ENCODE data around the gene PRODH. TPM values are rescaled to one million over a fixed set of nuclear protein-coding genes. Genes with fewer than 3 reads are reported as not detected.
"Not testable (repeated sequence)": the region's sequence is repeated elsewhere in the genome, so short reads cannot be mapped to it uniquely, and the experiment has no call there.

Gene PRODH, protein sequence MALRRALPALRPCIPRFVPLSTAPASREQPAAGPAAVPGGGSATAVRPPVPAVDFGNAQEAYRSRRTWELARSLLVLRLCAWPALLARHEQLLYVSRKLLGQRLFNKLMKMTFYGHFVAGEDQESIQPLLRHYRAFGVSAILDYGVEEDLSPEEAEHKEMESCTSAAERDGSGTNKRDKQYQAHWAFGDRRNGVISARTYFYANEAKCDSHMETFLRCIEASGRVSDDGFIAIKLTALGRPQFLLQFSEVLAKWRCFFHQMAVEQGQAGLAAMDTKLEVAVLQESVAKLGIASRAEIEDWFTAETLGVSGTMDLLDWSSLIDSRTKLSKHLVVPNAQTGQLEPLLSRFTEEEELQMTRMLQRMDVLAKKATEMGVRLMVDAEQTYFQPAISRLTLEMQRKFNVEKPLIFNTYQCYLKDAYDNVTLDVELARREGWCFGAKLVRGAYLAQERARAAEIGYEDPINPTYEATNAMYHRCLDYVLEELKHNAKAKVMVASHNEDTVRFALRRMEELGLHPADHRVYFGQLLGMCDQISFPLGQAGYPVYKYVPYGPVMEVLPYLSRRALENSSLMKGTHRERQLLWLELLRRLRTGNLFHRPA
- 0.10 TPM in 1 of 2 replicates, not detected in the other for total RNA-seq (2014; rRNA removed; shearing (Covaris generic))

DNA sequence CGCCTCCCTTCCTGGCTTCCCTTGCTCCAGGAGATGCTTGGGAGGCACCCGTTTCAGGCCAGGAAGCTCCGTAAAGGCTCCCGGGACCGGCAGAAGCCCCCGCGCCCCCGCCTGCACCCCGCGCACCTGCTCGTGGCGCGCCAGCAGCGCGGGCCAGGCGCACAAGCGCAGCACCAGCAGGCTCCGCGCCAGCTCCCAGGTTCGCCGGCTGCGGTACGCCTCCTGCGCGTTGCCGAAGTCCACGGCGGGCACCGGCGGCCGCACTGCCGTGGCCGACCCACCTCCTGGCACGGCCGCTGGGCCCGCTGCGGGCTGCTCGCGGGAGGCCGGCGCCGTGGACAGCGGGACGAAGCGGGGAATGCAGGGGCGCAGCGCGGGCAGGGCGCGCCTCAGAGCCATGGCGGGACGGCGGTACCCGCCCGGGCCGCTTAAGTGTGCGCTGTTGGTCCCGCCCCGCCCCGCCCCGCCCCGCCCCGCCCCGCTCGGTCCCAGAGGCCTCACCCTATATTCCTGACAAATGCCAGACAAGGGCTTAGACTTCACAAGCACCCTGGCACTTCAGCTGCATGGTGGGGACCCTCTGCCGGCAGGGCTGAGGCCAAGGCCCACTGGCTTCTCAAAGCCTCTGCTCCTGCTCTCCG, at the start of gene PRODH:
TSS of gene PRODH (minus strand) at position 405 of the 641 bp plus-strand sequence. CDS start at position 399, 6 bp downstream.
- no peak for DNase-seq (ENCODE audit: low spot score)

DNA sequence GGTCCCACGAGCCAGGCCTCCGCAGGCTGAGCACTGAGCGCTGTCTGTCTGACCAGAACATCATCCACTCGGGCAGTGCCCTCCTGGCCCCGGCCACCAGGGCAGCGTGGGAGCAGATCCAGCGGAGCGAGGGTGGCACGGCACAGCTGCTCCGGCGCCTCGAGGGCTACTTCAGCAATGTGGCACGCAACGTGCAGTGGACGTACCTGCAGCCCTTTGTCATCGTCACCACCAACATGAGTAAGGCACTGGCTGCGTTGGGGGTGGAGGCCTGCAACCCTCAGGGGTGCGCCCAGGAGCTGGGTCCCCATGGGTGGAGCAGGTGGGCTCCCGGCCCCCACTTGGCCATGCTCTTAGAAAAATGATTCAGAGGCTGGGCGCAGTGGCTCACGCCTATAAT, 49.7 kb upstream of the PRODH start:
- DNase-seq (ENCODE audit: low spot score) = no peak

DNA sequence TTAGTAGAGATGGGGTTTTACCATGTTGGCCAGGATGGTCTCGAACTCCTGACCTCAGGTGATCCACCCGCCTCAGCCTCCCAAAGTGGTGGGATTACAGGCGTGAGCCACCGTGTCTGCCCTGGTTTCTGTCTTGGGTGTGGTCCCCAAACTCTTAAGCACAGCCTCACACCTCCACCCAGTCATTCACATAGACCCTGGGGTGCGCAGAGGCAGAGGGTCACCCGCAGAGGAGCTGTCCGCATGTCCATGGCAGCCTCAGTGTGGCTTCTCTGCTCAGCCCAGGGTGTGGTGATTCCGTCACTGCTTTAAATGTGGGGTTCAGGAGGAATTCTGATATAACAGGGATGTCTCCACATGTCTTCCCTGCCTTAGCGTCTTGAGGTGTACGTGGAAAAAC, 48.5 kb upstream of the PRODH start:
- DNase-seq (ENCODE audit: low spot score) = no peak

DNA sequence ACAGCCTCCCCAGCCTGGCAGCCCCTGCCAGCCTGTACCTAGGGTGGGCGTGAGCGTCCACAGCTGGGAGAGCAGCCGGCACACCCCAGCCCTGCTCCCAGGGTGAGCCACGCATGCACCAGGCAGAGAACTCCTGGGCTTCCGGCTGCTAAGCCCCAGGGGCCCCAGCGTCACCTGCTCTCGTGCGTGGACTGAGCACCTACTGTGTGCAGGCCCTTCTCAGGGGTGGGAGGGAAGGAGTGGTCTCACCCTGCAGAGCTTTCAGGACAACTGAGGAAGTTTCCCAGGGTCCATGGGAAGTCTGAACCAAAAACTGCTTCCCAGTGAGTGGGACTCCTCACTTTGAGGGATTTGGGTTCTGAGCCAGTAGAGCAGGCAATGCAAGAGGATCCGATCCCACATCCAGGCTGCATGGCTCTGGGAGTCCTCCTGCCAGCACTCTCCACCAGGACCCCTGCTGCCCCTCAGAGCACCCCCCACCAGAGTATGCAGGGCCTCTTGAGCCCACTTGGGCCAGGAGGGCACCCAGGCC, 47.1 kb upstream of the PRODH start:
- no peak for DNase-seq (ENCODE audit: low spot score)

DNA sequence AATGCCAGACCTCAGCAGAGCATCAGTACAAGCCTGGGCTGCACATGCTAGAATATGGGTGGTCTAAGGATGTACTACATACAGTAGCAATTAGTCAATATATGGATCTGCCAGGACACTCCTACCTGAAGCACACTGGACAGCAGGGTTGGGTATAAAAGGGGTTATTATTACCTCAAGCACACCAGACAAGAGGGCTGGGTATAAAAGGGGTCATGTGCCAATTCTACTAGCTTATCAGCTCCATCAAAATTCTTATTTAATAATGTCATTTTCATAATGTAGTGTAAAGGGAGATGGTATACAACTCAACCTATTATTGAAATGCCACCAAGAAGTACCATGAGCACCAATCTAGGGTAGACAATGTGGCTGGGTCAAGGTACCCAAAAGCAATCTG, 44.7 kb upstream of the PRODH start:
- no peak for DNase-seq (ENCODE audit: low spot score)

DNA sequence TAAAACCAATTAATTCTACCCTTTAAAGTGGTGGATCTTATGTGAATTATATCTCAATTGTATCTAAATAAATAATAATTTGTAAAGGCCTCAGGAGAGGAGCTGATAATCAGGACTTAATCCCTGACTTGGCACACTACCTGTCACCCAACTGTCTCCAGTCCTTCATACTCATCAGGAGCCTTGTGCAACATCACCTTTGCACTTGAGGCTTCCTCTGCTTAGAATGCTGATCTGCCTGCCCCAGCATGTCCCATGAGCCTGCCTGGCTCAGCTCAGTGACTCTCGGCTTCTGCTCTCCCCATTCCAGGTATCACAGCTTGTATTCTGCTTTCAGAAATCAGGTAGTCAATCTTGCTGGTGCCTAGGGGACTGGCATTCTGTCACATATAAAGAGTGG, 43.9 kb upstream of the PRODH start:
- no peak for DNase-seq (ENCODE audit: low spot score)

DNA sequence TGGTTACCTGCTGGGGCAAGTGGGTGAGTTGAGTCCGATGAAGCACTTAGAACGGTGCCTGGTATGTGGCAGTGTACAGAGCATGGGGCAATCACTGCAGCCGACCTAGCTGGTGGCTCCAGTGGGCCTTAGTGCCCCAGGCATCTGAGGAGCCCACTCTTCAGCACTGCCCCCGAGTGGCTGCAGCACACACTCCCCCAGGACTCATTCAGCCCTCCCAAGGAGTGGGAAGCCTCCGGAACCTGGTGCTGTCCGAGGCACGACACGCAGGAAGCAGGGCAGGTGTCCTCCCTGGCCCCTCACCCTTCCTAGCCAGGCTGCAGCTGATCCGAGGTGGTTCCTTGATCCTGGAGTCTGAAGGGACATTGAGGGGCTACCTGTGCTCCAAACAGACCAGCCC, 42.4 kb upstream of the PRODH start:
- no peak for DNase-seq (ENCODE audit: low spot score)

DNA sequence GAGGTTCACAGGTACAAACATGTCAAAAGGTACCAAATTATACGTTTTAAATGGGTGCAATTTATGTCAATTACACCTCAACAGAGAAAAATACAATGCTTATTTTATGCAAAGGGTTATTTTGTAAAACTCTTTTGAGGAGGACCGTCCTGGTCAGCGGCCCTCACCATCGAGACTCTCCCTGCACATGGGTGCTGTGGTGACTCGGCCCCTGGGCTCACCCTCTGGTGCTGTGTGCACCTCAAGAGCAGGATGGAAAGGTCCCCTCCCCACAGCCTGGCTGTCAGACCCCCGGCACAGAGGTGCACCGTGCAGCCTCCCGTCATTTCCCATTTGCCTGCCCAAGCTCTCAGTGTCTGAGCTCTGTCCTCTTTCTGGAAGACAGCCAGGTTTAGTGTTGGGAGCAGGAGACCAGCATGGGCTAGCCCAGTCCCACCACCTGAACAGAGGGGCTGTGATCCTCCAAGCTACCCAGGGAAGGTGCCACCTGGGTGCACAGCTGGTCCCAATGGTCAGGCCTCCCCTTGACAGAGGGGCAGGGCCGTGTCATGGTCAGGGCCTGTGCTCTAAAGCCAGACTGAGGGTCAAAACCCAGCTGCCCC, 41.8 kb upstream of the PRODH start:
- DNase-seq (ENCODE audit: low spot score) = no peak

DNA sequence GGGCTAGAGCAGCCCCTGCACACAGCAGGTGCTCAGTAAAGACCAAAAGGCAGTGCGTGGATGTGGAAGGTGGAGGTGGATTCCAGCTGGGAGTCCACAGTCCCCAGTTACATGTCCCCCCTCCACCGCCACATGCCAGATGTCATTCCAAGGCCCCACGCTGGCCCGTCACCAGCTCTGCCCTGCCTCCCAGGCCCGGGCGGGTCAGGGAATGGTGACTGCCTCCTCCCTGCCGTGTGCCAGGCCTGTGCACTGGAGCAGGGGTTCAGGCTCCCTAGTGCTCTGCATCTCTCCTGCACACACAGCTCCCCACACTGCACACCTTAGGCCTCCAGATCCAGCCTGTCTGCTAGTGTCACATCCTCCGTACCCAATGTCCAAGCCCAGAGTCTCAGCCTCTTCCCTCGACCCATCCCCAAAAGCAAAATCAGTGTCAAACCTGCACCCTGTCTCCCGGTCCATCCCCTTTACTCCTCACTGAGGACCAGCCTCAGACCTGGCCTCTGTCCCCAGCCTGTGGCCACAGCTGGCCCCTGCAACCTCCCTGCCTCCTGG, 40.2 kb upstream of the PRODH start:
- no peak for DNase-seq (ENCODE audit: low spot score)

DNA sequence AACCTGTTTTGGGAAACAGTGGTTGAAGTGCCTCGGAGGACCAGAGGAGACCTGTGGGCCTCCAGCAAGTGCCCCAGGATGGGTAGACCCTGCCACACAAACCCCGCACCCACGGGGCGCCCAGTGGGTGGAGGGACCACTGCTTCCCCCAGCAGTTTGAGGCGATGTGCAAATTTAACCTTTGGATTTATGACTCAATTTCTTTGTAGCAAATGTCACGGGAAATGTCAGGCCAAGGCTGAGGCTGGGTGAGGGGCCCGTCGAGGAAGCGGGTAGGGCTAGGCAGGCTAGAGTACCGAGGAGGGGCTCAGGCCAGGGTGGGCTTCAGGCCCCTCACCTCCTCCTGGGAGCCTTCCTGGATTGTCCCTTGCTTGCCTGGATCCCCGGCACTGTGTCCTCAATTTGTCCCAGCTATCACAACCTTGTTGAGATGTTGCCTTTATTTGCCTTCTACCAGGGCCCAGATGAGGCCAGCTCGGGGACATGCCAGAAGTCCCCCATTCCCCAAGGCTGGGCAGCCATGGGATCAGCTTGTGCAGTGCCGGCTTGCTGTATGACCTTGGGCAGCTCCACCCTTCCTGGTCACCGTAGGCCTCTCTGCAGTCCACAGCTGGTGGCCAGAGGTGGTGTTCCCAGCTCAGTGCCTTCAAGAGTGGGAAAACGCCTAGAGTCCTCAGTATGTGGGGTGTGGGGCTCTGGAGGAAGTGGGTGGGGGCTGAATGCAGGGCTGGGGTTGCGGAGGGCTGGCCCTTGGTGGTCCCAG, 39.5 kb upstream of the PRODH start:
- no peak for DNase-seq (ENCODE audit: low spot score)

DNA sequence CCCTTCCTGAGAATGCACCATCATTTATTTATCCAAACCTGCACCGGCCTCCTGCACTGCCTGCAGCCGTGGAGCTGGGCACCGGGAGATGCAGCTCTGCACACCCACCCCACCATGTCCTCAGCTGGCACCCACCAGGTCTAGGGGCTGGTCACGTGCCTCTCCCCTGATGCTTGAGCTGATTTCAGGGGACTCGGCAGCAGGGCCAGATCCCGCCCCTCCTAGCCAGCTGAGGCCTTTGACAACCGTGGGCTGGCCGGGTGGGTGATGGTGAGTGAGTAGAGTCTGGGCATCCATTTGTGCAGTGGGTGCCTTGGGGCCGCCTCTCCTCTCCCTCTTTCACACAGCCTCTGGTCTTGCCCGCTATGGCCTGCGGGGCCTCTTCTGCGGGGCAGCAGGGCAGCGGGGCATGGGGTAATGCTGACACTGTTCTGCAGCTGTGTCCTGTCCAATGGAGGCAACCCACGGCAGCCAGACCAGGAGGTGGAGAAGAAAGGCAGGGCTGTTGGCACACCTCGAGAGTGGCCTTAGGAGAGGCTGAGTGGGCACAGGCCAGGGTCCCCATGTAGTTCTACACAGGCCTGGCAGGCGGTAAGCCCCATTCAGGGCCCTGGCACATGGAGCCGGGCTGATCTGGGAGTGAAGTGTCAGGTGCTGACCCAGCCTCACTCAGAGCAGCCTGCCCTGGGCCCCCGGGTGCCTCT, 38.5 kb upstream of the PRODH start:
- DNase-seq (ENCODE audit: low spot score) = no peak

DNA sequence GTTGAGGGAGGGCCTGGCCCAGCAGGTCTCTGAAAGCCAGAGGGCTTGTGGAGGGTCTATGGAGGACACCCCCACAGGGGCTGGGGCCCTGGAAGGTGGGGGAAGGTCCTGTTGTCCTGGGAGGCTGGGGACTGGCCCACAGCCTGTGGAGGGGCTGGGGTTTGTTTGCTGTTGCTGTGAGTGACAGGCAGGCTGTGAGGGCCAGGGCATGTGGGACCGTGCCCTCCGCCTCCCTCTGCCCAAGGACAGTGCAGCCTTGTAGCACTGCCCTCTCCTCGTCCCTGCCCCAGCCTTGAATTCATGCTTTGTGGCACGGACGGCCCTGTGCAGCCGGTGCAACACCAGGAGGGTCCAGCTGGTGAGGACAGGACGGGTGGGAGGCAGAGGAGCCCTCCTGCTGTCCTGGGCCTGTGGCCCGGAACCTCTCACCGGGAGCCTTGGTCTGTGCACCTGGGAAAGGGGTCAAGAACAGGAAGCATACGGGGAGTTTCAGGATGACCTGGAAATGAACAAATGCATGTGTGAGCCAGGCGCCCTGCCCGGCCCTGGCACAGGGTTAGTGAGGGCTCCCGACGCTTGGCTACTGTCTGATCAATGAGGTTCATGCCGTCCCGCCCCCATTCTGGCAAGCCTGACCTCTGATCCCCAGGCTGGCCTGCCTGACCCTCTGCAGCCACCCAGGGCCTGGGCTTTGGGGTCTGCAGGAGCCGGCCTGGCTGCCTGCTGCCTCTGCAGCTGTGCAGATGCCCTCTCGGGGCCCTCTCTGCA, 37.4 kb upstream of the PRODH start:
- no peak for DNase-seq (ENCODE audit: low spot score)

DNA sequence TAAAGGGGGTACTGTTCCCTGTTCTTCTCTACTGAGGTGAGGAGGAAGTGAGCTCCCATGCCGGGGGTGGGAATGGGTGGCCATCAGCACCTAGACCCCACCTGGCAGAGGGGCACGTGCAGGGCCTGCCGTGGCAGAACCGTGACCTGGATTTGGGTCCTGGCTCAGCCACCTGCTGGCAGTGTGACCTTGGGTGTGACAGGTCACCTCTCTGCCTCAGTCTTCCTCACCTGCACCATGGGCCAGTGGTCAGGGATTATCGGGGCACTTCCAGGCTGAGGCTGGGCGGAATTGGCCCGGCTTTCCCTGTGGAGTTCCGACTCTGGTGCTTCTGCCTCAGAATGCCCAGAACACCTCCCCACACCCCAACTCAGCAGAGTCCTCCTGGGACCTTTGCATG, 36.5 kb upstream of the PRODH start:
- not testable (repeated sequence) for DNase-seq (ENCODE audit: low spot score)

DNA sequence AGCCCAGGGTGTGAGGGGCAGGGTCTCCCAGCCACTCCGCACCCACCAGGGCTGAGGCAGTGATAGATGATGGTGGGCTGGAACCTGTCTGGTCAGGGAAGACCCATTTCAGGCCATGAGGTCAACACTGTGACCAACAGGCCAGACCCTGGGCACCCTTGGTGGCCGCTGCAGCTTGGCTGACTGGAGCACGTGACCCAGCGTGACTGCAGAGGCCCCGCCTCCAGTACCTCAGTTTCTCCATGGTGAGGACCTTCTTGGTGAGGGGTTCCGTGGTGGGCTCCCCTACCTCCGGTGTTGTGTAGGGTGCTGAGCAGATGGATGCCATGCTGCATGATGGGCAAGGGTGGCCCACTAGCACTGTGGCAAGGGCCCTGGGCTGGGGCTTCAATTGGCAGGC, 35.9 kb upstream of the PRODH start:
- not testable (repeated sequence) for DNase-seq (ENCODE audit: low spot score)

DNA sequence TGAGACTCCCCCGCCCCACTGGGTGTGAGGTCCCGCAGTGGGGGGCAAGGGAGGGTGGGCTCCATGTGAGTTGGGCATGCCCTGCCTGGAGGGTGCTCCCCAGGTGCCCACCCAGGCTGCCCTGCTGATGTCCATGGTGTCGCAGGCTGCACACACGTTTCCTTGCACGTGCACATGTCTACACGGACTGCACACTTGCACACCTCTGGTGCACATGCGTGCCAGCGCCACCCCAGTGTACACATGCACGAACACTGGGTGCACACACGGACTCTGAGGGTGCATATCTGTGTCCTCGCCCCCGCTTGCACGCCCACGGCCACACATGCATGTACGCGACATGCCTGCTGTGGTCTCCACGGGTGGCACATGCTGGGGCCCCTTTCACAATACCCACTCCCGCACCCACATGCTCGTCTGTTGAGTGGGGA, 35.2 kb upstream of the PRODH start:
- DNase-seq (ENCODE audit: low spot score) = no peak

DNA sequence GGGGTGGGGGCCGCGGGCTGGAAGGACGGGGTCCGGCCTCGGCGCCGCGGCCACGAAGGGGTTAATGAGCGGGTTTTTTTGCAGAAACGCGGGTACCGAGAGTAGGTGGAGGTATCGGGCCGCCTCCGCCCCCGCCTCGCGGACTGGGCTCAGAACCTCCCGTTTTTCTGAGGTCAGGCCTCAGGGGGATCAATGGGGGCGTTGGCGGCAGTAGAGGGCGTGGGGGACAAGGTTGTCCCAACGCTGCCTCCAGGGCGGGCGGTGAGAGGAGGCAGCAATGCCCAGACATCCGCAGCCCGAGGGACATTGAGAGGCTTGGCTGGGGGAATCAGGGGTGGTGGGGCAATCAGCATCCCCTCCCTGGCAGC, 34.8 kb upstream of the PRODH start:
- no peak for DNase-seq (ENCODE audit: low spot score)

DNA sequence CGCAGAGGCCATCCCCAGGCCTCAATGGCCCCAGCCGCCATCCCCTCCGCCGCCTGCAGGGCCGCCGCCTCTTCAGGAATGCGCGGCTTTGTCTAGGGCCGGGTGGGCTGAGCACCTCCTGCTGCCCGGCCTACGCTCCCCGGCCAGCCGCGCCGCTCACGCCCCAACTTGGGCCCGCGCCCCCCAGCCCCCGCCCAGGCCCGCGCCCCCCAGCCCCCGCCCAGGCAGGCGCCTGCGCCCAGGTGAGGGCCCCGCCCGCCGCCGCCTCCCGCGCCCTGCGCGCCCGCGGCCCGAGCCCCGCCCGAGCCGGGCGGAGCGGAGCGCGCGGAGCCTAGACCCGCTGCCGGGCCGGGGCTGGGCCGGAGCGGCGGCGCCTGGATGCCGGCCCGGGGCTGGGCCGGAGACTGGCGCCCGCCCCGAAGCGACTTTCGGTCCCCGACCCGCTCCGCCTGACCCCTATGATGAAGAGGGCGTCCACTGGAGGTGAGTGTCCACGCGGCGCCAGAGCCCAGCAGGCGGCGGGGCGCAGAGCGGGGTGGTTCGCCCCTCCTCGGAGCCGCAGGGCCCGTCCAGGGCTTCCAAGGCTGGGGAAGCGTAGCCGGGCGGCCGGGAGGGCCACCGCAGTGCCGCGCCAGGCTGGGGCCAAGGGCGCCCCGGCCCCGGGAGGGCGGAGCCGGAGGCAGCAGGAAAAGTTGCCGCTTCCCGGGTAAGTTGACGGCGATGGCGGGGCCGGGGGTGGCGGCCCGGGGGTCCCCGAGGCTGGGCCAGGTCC, 34.3 kb upstream of the PRODH start:
- DNase-seq (ENCODE audit: low spot score) = no peak

DNA sequence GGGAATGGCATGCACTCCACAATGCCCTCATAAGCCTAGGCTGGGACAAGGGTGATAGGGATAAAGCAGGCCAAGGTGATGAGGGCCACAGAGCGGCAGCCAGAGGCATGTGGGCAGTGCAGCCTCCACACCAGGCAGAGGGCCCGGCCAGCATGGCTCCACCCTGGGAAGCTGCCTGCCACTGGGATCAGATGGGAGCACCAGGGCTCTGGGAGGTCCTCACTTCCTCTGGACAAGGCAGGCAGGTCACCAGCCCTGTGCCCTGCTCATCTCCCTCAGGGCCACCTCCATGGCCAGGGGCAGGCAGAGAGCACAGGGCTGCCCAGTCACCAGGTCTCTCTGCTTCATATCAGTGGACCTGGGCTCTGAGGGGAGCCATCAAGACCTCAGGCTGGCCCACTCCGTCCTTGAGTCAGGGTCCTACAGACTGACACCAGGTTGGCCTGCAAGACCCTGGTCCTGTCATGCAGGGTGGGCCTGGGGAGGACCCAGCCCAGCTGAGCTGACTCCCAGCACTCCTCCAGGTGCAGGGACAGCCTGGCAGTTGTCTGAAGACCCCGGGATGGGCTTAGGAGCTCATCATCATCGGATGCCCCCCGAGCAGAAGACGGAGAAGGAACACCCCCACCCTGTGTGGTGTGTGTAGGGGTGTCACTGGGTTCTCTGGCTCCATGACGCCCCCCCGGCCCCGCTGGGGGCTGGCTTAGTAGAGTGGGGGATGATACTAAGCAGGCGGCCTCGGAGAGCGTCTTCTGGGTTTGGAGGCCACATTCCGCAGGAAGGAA, 33.3 kb upstream of the PRODH start:
- not testable (repeated sequence) for DNase-seq (ENCODE audit: low spot score)

All from H4 (cell line).